BLaER1 (cell line): ENCODE measurements around the gene PDE3B.
"Not testable (repeated sequence)": the region's sequence is repeated elsewhere in the genome, so short reads cannot be mapped to it uniquely, and the experiment has no call there.

Experiments used
- H3K27ac ChIP-seq: shearing (Covaris generic); formaldehyde crosslinking; 2 replicates; pipeline ENCODE4 v1.8.1; 2022
- H3K27me3 ChIP-seq: shearing (Covaris generic); formaldehyde crosslinking; 2 replicates; pipeline ENCODE4 v1.8.1; 2022
- H3K36me3 ChIP-seq: shearing (Covaris generic); formaldehyde crosslinking; 2 replicates; pipeline ENCODE4 v1.8.1; 2022
- H3K4me1 ChIP-seq: shearing (Covaris generic); formaldehyde crosslinking; 2 replicates; pipeline ENCODE4 v1.8.1; 2022
- H3K4me2 ChIP-seq: shearing (Covaris generic); formaldehyde crosslinking; 2 replicates; pipeline ENCODE4 v1.8.1; 2022
- H3K4me3 ChIP-seq: shearing (Covaris generic); formaldehyde crosslinking; 2 replicates; pipeline ENCODE4 v1.8.1; 2022
- H3K9ac ChIP-seq: shearing (Covaris generic); formaldehyde crosslinking; 2 replicates; pipeline ENCODE4 v1.8.1; 2022
- H3K9me3 ChIP-seq: shearing (Covaris generic); formaldehyde crosslinking; 2 replicates; pipeline ENCODE4 v1.8.1; 2022
- H4K20me1 ChIP-seq: shearing (Covaris generic); formaldehyde crosslinking; 2 replicates; pipeline ENCODE4 v1.8.1; 2022
- Cebpa-rat ChIP-seq: shearing (Covaris generic); IDR thresholded peaks from 2 replicates; pipeline ENCODE4 v1.8.1; 2022

PDE3B gene

DNA sequence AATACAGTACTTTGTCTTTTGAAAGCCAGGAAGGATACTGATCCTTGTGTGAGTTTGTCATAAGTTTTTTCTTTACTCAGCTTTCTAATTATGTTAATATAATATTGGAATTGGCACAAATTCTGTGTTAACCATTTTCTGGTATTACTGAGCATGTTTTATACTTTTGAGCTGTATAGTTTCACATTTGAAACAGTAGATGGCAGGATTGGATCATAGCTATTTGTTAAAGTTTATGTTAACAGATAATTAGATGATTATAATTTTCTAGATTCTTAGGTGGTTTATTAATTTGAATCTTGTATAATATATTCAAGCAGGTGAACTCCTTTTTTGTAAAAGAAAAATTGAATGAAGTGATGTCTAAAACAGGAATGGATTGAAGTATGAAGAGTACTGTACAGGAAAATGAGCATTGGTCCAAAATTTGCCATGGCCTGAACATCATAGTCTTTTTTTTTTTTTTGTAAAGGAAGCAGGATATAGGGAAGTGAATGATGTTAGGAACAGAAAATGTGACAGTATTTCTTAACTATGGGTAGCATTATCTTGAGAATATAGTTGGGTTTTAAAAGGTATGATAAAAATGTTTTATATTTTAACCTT is 146.4 kb downstream of the PDE3B start:
- no peaks in the 10 kb centered on the region for H3K4me1 ChIP-seq
- no peaks in the 10 kb centered on the region for H4K20me1 ChIP-seq
- no peak for TF ChIP-seq Cebpa-rat

DNA sequence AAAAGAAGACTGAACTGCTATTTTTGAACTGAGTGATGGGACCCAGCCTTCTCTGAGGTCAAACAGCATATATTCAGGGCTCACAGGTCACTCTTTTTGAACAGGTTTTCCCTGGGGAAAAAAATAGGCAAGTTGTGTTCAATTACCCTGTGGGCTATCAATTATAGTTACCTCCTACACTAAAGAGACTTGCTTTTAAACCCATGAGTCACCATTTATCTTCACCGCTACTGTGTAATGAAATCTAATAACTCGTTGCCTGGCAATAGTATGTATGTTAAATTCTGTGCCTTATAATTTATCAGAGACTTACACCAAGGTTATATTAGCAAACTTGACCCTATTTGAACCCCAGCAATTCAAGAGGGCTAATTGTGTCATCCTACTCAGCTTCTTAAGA is 149.9 kb downstream of the PDE3B start:
- no peak overlapping the region for H3K4me2 ChIP-seq
- no peak for TF ChIP-seq Cebpa-rat
- no peaks in the 10 kb centered on the region for H3K4me1 ChIP-seq
- no peak overlapping the region for H3K27ac ChIP-seq
- no peaks in the 10 kb centered on the region for H3K36me3 ChIP-seq
- H3K27me3 ChIP-seq: no peaks in the 10 kb centered on the region
- H3K9me3 ChIP-seq: no peaks in the 10 kb centered on the region
- H3K4me3 ChIP-seq: no peak overlapping the region
- no peaks in the 10 kb centered on the region for H4K20me1 ChIP-seq
- H3K9ac ChIP-seq: no peak overlapping the region

More for the DNA sequence above, 146.4 kb downstream of the PDE3B start:
- no peak overlapping the region for H3K27ac ChIP-seq
- H3K9me3 ChIP-seq: no peaks in the 10 kb centered on the region
- H3K36me3 ChIP-seq: no peaks in the 10 kb centered on the region
- no peaks in the 10 kb centered on the region for H3K27me3 ChIP-seq
- no peak overlapping the region for H3K4me3 ChIP-seq
- H3K9ac ChIP-seq: no peak overlapping the region
- no peak overlapping the region for H3K4me2 ChIP-seq

DNA sequence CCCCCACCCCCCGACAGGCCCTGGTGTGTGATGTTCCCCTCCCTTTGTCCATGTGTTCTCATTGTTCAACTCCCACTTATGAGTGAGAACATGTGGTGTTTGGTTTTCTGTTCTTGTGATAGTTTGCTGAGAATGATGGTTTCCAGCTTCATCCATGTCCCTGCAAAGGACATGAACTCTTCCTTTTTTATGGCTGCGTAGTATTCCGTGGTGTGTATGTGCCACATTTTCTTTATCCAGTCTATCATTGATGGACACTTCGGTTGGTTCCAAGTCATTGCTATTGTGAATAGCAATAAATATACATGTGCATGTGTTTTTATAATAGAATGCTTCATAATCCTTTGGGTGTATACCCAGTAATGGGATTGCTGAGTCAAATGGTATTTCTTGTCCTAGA is 152.4 kb downstream of the PDE3B start:
- not testable (repeated sequence) for H3K27me3 ChIP-seq, H3K27ac ChIP-seq, H3K36me3 ChIP-seq, H3K4me3 ChIP-seq, H3K4me2 ChIP-seq, H3K4me1 ChIP-seq, H3K9ac ChIP-seq, H4K20me1 ChIP-seq, H3K9me3 ChIP-seq

DNA sequence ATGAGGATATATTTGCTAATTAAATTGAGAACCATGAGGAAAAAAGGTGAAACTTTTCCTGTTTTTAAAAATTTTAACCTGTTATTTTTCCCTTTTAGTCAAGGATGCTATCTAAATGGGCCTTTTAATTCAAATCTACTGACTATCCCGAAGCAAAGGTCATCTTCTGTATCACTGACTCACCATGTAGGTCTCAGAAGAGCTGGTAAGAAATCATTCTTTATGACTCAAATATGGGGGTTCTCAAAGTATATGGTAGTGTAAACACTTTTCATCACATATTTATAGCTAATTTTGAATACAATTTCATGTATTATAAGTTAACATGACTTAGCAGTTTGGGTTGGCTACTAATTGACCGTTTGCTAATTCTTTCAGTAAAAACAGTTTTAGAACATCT is 160.2 kb downstream of the PDE3B start:
- no peaks in the 10 kb centered on the region for H3K4me1 ChIP-seq
- H3K9ac ChIP-seq: no peak overlapping the region
- peaks cover 5% of the 10 kb centered on the region; the same call in 1 of the 2 replicates for H3K9me3 ChIP-seq
- H3K4me3 ChIP-seq: no peak overlapping the region
- no peak overlapping the region for H3K27ac ChIP-seq
- H3K4me2 ChIP-seq: no peak overlapping the region
- TF ChIP-seq Cebpa-rat: no peak
- H4K20me1 ChIP-seq: no peaks in the 10 kb centered on the region
- H3K36me3 ChIP-seq: peaks cover 5% of the 10 kb centered on the region; the same call in 1 of the 2 replicates
- H3K27me3 ChIP-seq: no peaks in the 10 kb centered on the region

DNA sequence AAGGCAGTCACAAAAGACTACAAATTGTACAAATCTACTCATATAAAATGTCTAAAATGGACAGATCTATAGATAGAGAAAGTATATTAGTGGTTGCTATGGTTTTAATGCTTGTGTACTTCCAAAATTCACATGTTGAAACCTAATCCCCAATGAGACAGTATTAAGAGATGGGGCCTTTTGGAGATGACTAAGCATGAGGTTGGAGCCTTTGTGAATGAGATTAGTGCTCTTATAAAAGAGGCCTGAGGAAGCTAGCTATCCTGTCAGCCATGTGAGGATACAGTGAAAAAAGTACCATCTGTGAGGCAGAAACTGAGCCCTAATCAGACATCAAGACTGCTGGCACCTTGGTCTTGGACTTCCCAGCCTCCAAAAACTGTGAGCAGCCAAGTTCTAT is 165.9 kb downstream of the PDE3B start:
- no peak for TF ChIP-seq Cebpa-rat

DNA sequence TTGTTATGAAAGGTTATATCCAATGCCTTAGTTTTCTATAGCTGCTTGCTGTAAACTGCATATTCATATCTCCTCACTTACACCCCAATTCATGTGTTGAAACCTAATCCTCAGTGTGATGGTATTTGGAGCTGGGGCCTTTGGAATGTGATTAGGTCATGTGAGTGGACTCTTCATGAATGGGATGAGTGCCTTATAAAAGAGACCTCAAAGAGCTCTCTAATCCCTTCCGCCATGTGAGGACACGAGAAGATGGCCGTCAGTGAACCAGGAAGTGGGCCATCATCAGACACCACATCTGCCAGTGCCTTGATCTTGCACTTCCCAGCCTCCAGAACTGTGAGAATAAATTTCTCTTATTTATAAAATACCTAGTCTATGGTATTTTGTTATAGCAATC is 169.2 kb downstream of the PDE3B start:
- H3K4me2 ChIP-seq: no peak overlapping the region

More for the DNA sequence above, 165.9 kb downstream of the PDE3B start:
- Histone ChIP-seq H3K4me2 (no peak overlapping the region), H3K9me3 (peaks cover 5% of the 10 kb centered on the region; the same call in 1 of the 2 replicates), H3K27me3 (no peaks in the 10 kb centered on the region), H3K36me3 (peaks cover 12% of the 10 kb centered on the region; the same call in 1 of the 2 replicates), H3K27ac (no peak overlapping the region), H3K4me1 (no peaks in the 10 kb centered on the region), H3K4me3 (no peak overlapping the region), H3K9ac (no peak overlapping the region), H4K20me1 (no peaks in the 10 kb centered on the region)

DNA sequence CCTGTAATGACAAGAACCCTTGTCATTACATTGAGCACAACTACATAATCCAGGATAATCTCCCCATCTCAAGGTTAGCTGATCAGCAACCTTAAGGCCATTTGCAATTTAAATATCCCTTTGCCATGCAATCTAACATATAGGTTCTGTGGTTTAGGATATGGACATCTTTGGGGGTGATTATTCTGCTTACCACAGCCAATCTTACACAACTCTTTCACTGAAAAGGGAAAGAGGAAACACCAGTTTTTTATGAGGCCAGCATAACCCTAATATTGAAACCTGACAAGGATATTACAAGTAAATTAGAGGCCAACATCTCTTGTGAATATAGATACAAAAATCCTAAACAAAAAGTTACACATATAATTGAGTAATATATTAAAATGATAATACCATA is 169.9 kb downstream of the PDE3B start:
- no peaks in the 10 kb centered on the region for H3K27me3 ChIP-seq
- TF ChIP-seq Cebpa-rat: no peak
- no peaks in the 10 kb centered on the region for H3K4me1 ChIP-seq
- 0 out of 2 replicates have a peak, but pooled peaks cover 6% of the 10 kb centered on the region for H3K36me3 ChIP-seq
- H3K27ac ChIP-seq: no peak overlapping the region
- H3K9me3 ChIP-seq: no peaks in the 10 kb centered on the region
- H3K4me2 ChIP-seq: no peak overlapping the region
- H3K4me3 ChIP-seq: no peak overlapping the region
- no peak overlapping the region for H3K9ac ChIP-seq
- H4K20me1 ChIP-seq: no peaks in the 10 kb centered on the region

More for the DNA sequence above, 169.2 kb downstream of the PDE3B start:
- TF ChIP-seq Cebpa-rat: no peak
- H3K36me3 ChIP-seq: 0 out of 2 replicates have a peak, but pooled peaks cover 6% of the 10 kb centered on the region
- no peaks in the 10 kb centered on the region for H3K27me3 ChIP-seq
- no peak overlapping the region for H3K27ac ChIP-seq
- no peaks in the 10 kb centered on the region for H3K4me1 ChIP-seq
- no peaks in the 10 kb centered on the region for H4K20me1 ChIP-seq
- H3K9ac ChIP-seq: no peak overlapping the region
- H3K9me3 ChIP-seq: no peaks in the 10 kb centered on the region
- no peak overlapping the region for H3K4me3 ChIP-seq

DNA sequence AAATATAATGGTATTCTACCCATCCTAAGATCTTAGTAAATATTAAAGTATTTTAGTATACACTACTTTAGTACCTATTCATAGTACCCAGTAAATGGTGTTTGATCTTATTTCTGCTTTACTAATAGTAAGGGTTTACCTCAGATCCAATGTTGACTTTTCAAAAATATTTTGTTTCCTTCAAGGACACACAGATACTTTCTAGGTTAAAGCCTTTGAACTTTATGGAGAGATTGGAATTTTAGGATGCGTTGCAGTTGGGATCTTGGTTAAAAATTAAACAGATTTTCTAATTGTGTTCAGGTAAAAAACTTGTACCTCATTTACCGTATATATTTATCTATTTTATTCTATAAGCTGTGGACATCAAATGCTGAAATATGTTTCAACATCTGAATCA is 175.2 kb downstream of the PDE3B start:
- Histone ChIP-seq H3K27me3 (no peaks in the 10 kb centered on the region), H4K20me1 (no peaks in the 10 kb centered on the region), H3K9ac (no peak overlapping the region), H3K36me3 (0 out of 2 replicates have a peak, but pooled peaks cover 13% of the 10 kb centered on the region), H3K4me2 (no peak overlapping the region), H3K27ac (no peak overlapping the region), H3K4me3 (no peak overlapping the region), H3K9me3 (no peaks in the 10 kb centered on the region; the same call in 1 of the 2 replicates), H3K4me1 (no peaks in the 10 kb centered on the region)
- TF ChIP-seq Cebpa-rat: no peak

DNA sequence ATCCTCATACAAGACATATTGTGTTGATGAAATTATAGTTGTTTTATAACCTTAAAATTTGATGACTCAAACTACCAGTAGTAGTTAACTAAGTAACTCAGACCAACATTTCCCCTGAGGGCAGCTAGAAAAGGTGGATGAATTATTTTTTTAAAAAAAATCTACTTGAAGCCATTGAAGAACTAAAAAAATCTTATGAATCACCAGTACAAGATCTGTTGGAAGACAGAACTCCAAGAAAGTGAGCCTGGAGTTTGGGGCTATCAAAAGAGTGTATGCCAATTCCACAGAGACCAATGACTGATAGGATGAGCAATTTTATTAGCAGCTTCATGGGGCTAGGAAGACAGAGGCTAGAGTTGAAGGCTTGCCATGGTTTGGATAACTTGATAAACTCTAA is 176.0 kb downstream of the PDE3B start:
- Histone ChIP-seq H4K20me1 (no peaks in the 10 kb centered on the region), H3K4me2 (no peak overlapping the region), H3K9ac (no peak overlapping the region), H3K4me3 (no peak overlapping the region), H3K36me3 (0 out of 2 replicates have a peak, but pooled peaks cover 15% of the 10 kb centered on the region), H3K27me3 (no peaks in the 10 kb centered on the region), H3K9me3 (peaks cover under 1% of the 10 kb centered on the region; the same call in 1 of the 2 replicates), H3K4me1 (no peaks in the 10 kb centered on the region), H3K27ac (no peak overlapping the region)
- no peak for TF ChIP-seq Cebpa-rat

DNA sequence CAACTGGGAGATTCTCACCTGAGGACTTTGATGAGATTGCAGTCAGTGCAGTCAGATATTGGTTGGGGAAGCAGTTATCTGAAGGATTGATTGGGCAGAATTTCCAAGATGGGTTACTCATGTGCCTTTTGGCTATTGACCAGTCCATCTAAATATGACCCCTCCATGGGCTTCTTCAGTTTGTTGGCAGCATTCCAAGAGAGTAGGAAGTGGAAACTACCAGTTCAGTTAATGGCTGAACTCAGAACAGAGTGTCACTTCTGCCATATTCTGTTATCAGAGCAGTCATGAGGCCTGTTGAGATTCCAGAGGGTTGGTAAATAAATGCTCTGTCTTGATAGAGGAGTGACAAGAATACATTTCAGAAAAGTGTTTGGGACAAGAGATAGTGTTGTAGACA is 177.4 kb downstream of the PDE3B start:
- Histone ChIP-seq H3K9me3 (peaks cover 9% of the 10 kb centered on the region; the same call in 1 of the 2 replicates), H3K9ac (no peak overlapping the region), H3K27ac (no peak overlapping the region), H3K4me1 (no peaks in the 10 kb centered on the region), H3K4me2 (no peak overlapping the region), H3K27me3 (no peaks in the 10 kb centered on the region), H3K4me3 (no peak overlapping the region), H4K20me1 (no peaks in the 10 kb centered on the region), H3K36me3 (0 out of 2 replicates have a peak, but pooled peaks cover 15% of the 10 kb centered on the region)
- TF ChIP-seq Cebpa-rat: no peak

DNA sequence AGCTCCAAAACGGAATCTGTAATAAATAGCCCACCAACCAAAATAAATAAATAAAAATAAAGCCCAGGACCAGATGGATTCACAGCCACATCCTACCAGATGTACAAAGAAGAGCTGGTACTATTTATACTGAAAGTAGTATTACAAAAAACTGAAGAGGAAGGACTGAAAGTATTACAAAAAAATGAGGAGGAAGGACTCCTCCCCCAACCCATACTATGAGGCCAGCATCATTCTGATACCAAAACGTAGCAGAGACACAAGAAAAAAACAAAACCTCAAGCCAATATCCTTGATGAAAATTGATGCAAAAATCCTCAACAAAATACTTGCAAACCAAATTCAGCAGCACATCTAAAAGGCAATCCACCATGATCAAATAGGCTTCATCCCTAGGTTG is 183.0 kb downstream of the PDE3B start:
- Histone ChIP-seq H3K27me3 (no peaks in the 10 kb centered on the region), H3K4me1 (no peaks in the 10 kb centered on the region), H3K4me3 (no peak overlapping the region), H3K9me3 (peaks cover 14% of the 10 kb centered on the region), H3K9ac (no peak overlapping the region), H4K20me1 (no peaks in the 10 kb centered on the region), H3K36me3 (0 out of 2 replicates have a peak, but pooled peaks cover 15% of the 10 kb centered on the region), H3K27ac (no peak overlapping the region), H3K4me2 (no peak overlapping the region)
- TF ChIP-seq Cebpa-rat: no peak
